PC-9 (cell line): ENCODE results near the gene TTC24. TPM values are rescaled to one million over a fixed set of nuclear protein-coding genes. Genes with fewer than 3 reads are reported as not detected.

Experiments used
- BruUV-seq: library from RNA; stranded (reverse); fragments of 400-500 nt; replicated peaks from 2 replicates; lab custom pipeline; 2021; lab: Mats Ljungman, UMichigan
- CTCF ChIA-PET: fragments of 300-600 bp; sonication (Branson Sonifier 250); formaldehyde crosslinking; loops from one replicate; lab custom pipeline; 2022; ENCODE audit warnings: antibody characterized with exemption; lab: Charles Lee
- POLR2A ChIA-PET: fragments of 300-600 bp; sonication (Branson Sonifier 250); formaldehyde crosslinking; loops from one replicate; lab custom pipeline; 2022; ENCODE audit warnings: antibody characterized with exemption; ENCODE audit not compliant: unreplicated experiment; lab: Charles Lee
- DNase-seq, 2 experiments: peaks; one replicate each; pipeline versions ENCODE4 v3.0.0 to v3.0.0-alpha.2; 2015 to 2022; ENCODE audit warnings: mixed read lengths in 1 of 2
- H2AFZ ChIP-seq: fragments of 200-600 bp; sonication (generic); 2 replicates; pipeline ENCODE4 v1.8.1; 2017; ENCODE audit warnings: antibody characterized with exemption
- H3F3A ChIP-seq: fragments of 200-600 bp; sonication (generic); 2 replicates; pipeline ENCODE4 v1.8.1; 2017; ENCODE audit warnings: antibody characterized with exemption, mild to moderate bottlenecking, low read depth; ENCODE audit not compliant: insufficient read depth
- H3K27ac ChIP-seq: fragments of 200-600 bp; sonication (generic); 2 replicates; pipeline ENCODE4 v1.6.1; 2016; ENCODE audit warnings: mixed run types
- H3K27me3 ChIP-seq: fragments of 200-600 bp; sonication (generic); 2 replicates; pipeline ENCODE4 v1.6.1; 2016; ENCODE audit warnings: low read depth, mixed run types; ENCODE audit not compliant: insufficient read depth
- H3K36me3 ChIP-seq: fragments of 200-600 bp; sonication (generic); 2 replicates; pipeline ENCODE4 v1.6.1; 2016; ENCODE audit warnings: low read depth, mixed run types
- H3K4me1 ChIP-seq: fragments of 200-600 bp; sonication (generic); replicated peaks from 2 replicates; pipeline ENCODE4 v1.6.1; 2016; ENCODE audit warnings: mixed run types; ENCODE audit not compliant: insufficient read depth
- H3K4me2 ChIP-seq: fragments of 200-600 bp; sonication (generic); 2 replicates; pipeline ENCODE4 v1.6.1; 2017; ENCODE audit warnings: mixed run types
- H3K4me3 ChIP-seq: fragments of 200-600 bp; sonication (generic); 2 replicates; pipeline ENCODE4 v1.6.1; 2016; ENCODE audit warnings: mixed run types
- H3K79me2 ChIP-seq: fragments of 200-600 bp; sonication (generic); 2 replicates; pipeline ENCODE4 v1.6.1; 2017; ENCODE audit warnings: low read depth, mixed run types
- H3K9me2 ChIP-seq: fragments of 200-600 bp; sonication (generic); 2 replicates; pipeline ENCODE4 v1.8.1; 2017; ENCODE audit warnings: mild to moderate bottlenecking; ENCODE audit not compliant: insufficient read depth
- H3K9me3 ChIP-seq: fragments of 200-600 bp; sonication (generic); 2 replicates; pipeline ENCODE4 v1.8.1; 2016; ENCODE audit warnings: low read depth; ENCODE audit not compliant: insufficient read depth
- H4K20me1 ChIP-seq: fragments of 200-600 bp; sonication (generic); 2 replicates; pipeline ENCODE4 v1.8.1; 2017; ENCODE audit not compliant: insufficient read depth
- EZH2 ChIP-seq: fragments of 200-600 bp; sonication (generic); IDR thresholded peaks from 2 replicates; pipeline ENCODE4 v1.8.0; 2017; ENCODE audit warnings: antibody characterized with exemption, low read depth
- intact Hi-C: fragments of 100-400 bp; cut with micrococcal nuclease; formaldehyde crosslinking; loops from one replicate; pipeline ENCODE4 v1.10.0; 2022; ENCODE audit not compliant: unreplicated experiment
- total RNA-seq: library from RNA; stranded (reverse); gene quantifications from 2 replicates; pipeline ENCODE4 v1.2.3, GENCODE V29; 2021
- TF ChIP-seq, protein P1 (sequence below): fragments of 200-600 bp; sonication (generic); conservative IDR thresholded peaks from 2 replicates; pipeline ENCODE4 v1.6.1; 2017; ENCODE audit warnings: mixed run types, antibody characterized with exemption, mild to moderate bottlenecking, moderate library complexity

Gene TTC24
- total RNA-seq, 1 experiment from 2014 or later, result not detected

DNA sequence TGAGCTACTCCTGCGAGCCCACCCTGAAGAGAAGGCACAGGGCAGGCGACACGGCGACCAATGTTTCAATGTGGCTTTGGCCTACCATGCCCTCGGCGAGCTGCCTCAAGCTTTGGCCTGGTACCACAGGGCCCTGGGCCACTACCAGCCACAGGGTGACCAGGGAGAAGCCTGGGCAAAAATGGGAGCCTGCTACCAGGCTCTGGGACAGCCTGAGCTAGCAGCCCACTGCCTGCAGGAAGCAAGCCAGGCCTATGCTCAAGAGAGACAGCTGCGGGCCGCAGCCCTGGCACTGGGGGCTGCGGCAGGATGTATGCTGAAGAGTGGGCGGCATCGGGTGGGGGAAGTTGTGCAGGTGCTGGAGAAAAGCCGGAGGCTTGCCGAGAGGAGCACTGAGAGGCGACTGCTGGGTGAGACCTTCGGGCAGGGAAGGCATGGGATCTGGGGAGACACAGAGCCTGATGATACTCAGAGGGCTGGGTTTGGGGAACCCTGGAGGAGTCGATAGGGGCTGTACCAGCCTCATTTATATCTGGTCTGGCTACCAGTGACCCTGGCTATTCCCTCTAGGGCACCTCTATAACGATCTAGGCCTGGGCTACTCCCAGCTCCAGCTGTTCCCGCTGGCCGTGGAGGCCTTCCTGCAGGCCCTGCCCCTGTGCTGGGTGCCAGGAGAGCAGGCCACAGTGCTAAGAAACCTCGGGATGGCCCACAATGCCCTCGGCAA, 2.3 kb downstream of the TTC24 start:
- H3K36me3 ChIP-seq, result no peaks in the 10 kb centered on the region
- no peaks in the 10 kb centered on the region for H3K27me3 ChIP-seq
- H3F3A ChIP-seq, result no peaks in the 10 kb centered on the region
- H3K79me2 ChIP-seq, result no peaks in the 10 kb centered on the region
- H4K20me1 ChIP-seq, result no peaks in the 10 kb centered on the region
- CTCF ChIA-PET, result interaction anchor here (0.8 kb wide), 2 partner anchors 9 to 11 kb away, joined by 3 read pairs; no protein-coding TSS in a partner anchor
- H3K27ac ChIP-seq, result no peak overlapping the region
- no TSS peak for BruUV-seq
- H3K4me2 ChIP-seq, result no peak overlapping the region
- POLR2A ChIA-PET, result interaction anchor here (0.6 kb wide), 1 partner anchor 411 kb away, joined by 3 read pairs; no protein-coding TSS in a partner anchor
- no peak overlapping the region for H3K4me3 ChIP-seq
- no peak for TF ChIP-seq EZH2
- TF ChIP-seq, protein P1, sequence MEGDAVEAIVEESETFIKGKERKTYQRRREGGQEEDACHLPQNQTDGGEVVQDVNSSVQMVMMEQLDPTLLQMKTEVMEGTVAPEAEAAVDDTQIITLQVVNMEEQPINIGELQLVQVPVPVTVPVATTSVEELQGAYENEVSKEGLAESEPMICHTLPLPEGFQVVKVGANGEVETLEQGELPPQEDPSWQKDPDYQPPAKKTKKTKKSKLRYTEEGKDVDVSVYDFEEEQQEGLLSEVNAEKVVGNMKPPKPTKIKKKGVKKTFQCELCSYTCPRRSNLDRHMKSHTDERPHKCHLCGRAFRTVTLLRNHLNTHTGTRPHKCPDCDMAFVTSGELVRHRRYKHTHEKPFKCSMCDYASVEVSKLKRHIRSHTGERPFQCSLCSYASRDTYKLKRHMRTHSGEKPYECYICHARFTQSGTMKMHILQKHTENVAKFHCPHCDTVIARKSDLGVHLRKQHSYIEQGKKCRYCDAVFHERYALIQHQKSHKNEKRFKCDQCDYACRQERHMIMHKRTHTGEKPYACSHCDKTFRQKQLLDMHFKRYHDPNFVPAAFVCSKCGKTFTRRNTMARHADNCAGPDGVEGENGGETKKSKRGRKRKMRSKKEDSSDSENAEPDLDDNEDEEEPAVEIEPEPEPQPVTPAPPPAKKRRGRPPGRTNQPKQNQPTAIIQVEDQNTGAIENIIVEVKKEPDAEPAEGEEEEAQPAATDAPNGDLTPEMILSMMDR, result no peak
- no peak for DNase-seq
- no peaks in the 10 kb centered on the region for H3K4me1 ChIP-seq
- no peaks in the 10 kb centered on the region for H3K9me3 ChIP-seq
- no peaks in the 10 kb centered on the region for H3K9me2 ChIP-seq
- intact Hi-C loops, result no loop called here
- H2AFZ ChIP-seq, result no peak overlapping the region

DNA sequence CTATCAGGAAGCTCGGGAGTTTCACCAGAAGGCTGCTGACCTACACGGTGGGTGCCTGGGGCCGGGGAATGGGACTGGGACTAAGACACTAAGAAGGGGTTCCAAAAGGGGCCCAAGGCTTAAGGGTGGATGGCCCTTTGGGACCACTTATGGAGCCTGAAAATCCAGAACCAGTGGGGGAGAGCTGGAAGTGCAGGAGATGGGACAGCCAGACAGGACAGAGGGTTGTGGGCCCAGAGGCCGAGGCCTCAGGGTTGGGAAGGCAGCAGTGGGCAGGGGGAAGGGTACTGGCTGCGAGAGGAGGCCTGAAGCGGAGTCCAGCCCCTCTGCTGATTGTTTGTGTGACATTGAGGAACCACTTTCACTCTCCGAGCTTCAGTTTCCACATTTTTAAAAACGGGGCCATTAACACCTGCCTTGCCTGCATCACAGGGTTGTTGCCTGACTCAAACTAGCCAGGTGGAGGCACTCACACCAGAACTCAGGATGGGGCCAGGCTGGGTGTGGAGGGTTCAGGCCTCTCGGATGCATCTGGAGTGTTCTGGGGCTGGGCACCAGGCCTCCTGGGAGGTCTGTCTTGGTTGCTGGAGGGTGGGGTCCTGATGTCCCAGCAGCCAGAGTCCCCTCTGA, 3.0 kb downstream of the TTC24 start:
- intact Hi-C loops, result no loop called here
- Histone ChIP-seq H3K4me1 (no peaks in the 10 kb centered on the region), H3K79me2 (no peaks in the 10 kb centered on the region), H2AFZ (no peak overlapping the region), H3K9me2 (no peaks in the 10 kb centered on the region), H3K9me3 (no peaks in the 10 kb centered on the region), H3K27me3 (no peaks in the 10 kb centered on the region), H3K27ac (no peak overlapping the region), H3K4me3 (no peak overlapping the region), H3K36me3 (no peaks in the 10 kb centered on the region), H3K4me2 (no peak overlapping the region), H4K20me1 (no peaks in the 10 kb centered on the region), H3F3A (no peaks in the 10 kb centered on the region)
- no TSS peak for BruUV-seq
- POLR2A ChIA-PET, result no interaction called here
- TF ChIP-seq, protein P1, result no peak
- TF ChIP-seq EZH2, result no peak
- CTCF ChIA-PET, result interaction anchor here (0.8 kb wide), 2 partner anchors 9 to 11 kb away, joined by 3 read pairs; no protein-coding TSS in a partner anchor
- no peak for DNase-seq

DNA sequence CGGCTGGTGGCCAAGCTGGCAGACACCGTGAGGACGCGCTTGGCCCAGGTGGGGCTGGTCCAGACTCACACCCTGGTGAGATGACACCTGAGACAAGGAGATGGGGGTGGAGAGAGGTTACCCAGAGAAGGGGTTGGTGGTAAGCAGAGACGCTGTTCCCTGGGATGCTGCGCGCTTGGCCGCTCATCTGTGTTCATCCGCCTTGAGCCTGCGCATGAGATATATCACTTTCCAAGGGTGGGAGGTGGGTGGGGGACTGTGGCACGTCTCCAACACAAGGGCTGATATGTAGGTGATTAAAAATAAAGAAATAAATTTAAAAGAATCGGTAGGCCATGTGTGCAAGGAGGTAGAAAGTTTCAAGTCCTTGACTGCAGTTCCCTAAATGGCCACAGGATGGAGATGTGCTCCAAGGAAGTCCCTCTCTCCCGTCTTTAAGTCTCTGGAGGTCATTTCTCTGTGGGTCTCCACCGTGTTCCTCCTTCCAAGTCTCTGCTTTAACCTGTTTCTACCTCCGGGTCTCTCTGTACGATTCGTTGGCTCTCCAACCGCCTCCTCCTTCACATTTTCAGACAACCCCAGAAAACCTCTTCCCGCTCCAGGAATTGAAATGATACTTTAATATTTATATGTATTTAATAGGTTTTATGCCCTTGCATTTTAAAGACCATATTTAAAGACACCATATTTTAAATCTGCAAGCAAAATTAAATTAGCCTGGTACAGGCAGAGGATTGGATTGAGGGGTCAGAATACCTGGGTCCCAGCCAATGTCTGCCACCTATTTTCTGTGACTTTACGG, 4.5 kb downstream of the TTC24 start:
- no TSS peak for BruUV-seq
- Histone ChIP-seq H3K4me2 (0 out of 2 replicates have a peak overlapping the region, but pooled peaks have one; percentile 27), H3K4me3 (no peak overlapping the region), H3K36me3 (no peaks in the 10 kb centered on the region), H3K27ac (no peak overlapping the region), H3K9me3 (no peaks in the 10 kb centered on the region), H3F3A (no peaks in the 10 kb centered on the region), H3K4me1 (no peaks in the 10 kb centered on the region), H3K9me2 (no peaks in the 10 kb centered on the region), H3K27me3 (no peaks in the 10 kb centered on the region), H2AFZ (no peak overlapping the region), H3K79me2 (no peaks in the 10 kb centered on the region), H4K20me1 (no peaks in the 10 kb centered on the region)
- DNase-seq, result peak; percentile 61 to 62
- ChIA-PET CTCF (interaction anchor here (0.7 kb wide), 1 partner anchor 225 kb away, joined by 3 read pairs; no protein-coding TSS in a partner anchor), POLR2A (no interaction called here)
- intact Hi-C loops, result loop anchor here (1.0 to 2.0 kb wide), 2 partner anchors 24 to 95 kb away; no protein-coding TSS in a partner anchor
- TF ChIP-seq, protein P1, result peak; percentile 91
- no peak for TF ChIP-seq EZH2
